Left lung (tissue), 10 donors: ENCODE data around the gene ASXL2. TPM values are rescaled to one million over a fixed set of nuclear protein-coding genes. Genes with fewer than 3 reads are reported as not detected.

Experiments used
- ATAC-seq: fragments of 200-7000 bp; cut with Tn5 transposase; one replicate; pipeline ENCODE4 v1.9.1; 2020; ENCODE audit warnings: moderate library complexity
- DNase-seq, 4 donors: peaks; one replicate each; pipeline ENCODE4 v3.0.0-alpha.2; 2013 to 2020
- H3K27ac ChIP-seq, 2 donors: fragments of 200-600 bp; sonication (generic) in 1 of 2; one replicate each; pipeline versions ENCODE4 v1.5.0 to v1.8.0; 2020 to 2021
- H3K27me3 ChIP-seq, 2 donors: fragments of 200-600 bp; sonication (generic) in 1 of 2; one replicate each; pipeline versions ENCODE4 v1.5.0 to v1.8.0; 2020 to 2021
- H3K36me3 ChIP-seq, 2 donors: fragments of 200-600 bp; sonication (generic) in 1 of 2; one replicate each; pipeline versions ENCODE4 v1.5.0 to v1.8.0; 2020 to 2021
- H3K4me1 ChIP-seq, 2 donors: fragments of 200-600 bp; one replicate each; pipeline ENCODE4 v1.8.0; 2021
- H3K4me3 ChIP-seq, 2 donors: fragments of 200-600 bp; sonication (generic) in 1 of 2; one replicate each; pipeline versions ENCODE4 v1.5.0 to v1.8.0; 2020 to 2021; ENCODE audit warnings: mild to moderate bottlenecking in 1 of 2
- H3K9me3 ChIP-seq, 2 donors: fragments of 200-600 bp; sonication (generic) in 1 of 2; one replicate each; pipeline versions ENCODE4 v1.5.0 to v1.8.0; 2020 to 2021
- intact Hi-C, 2 donors: fragments of 100-400 bp; cut with DNase I; formaldehyde crosslinking; loops; one replicate each; pipeline versions ENCODE4 v1.11.2 to v1.14.2; 2022
- polyA plus RNA-seq, 6 donors: library from polyadenylated mRNA; unstranded; fragments of 120-200 nt; gene quantifications; one replicate each; pipeline ENCODE4 v1.2.1, GENCODE V29; 2013; ENCODE audit not compliant: insufficient read length in 6 of 6
- total RNA-seq, 2 donors: library from RNA; stranded (reverse); fragmentation: NEBNext Ultra II Directional; extraction: Animal tissue kit (Norgen Biotek cat#: 25700); gene quantifications; one replicate each; pipeline ENCODE4 v1.2.1, GENCODE V29; 2021
- TF ChIP-seq, protein P1 (sequence below), 2 donors: fragments of 200-600 bp; sonication (generic) in 1 of 2; IDR thresholded peaks; one replicate each; pipeline versions ENCODE4 v1.5.0 to v1.8.0; 2021; ENCODE audit warnings: antibody characterized with exemption in 2 of 2
- donor health status: DM: no; HTN: yes; CAD: no.
- donor health status: DM: no; HTN: no; CAD: no.

The ASXL2 gene
- total and polyA plus RNA-seq, 8 donors: 17.7 to 33.4 (median 19.4) TPM

DNA sequence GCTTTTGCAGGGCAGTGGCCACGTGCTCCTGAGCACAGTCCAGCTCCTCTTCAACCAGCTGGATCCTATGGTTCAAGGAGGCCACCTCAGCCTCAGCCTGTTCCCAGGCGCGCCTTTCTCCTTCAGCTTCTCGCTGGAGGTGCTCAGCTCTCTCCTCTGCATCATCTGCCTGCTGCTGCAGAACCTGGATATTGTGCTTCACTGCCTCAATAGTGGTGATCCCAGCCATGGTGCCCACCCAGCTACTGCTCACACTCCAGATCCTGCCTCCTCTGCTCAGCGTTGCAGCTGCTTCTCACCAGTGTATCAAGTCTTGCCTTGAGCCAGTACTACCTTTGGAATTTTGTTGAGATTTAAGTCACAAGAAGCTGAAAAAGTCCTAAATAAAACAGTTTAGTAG is 67.9 kb downstream of the ASXL2 start:
- intact Hi-C loops: no loop called here
- no peak for ATAC-seq

DNA sequence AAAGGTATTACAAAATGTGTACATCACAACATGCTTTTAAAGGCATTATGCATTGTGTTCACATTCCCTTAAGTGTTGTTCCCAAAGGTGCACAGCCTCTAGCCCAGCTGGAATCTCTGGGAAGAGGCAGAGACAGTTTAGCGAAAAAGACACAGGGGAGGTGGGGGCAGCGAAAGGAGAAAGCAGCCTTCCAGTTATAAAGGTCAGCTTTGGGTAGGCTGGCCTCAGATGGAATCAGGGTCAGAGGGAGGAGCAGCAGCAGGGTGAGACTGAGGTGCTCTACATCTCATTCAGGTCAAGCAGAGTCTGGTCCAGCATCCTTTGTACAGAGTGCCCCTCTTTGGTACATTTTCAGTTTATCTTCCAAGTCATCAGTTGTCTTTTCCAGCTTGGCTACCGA is 68.6 kb downstream of the ASXL2 start:
- no peak for DNase-seq
- Histone ChIP-seq H3K4me1 (no peaks in the 10 kb centered on the region), H3K4me3 (no peak overlapping the region), H3K9me3 (no peaks in the 10 kb centered on the region), H3K27ac (no peak overlapping the region), H3K36me3 (peaks cover 0 to 30% of the 10 kb centered on the region in 2 donors), H3K27me3 (no peaks in the 10 kb centered on the region)
- intact Hi-C loops: no loop called here
- no peak for ATAC-seq
- TF ChIP-seq, protein P1, sequence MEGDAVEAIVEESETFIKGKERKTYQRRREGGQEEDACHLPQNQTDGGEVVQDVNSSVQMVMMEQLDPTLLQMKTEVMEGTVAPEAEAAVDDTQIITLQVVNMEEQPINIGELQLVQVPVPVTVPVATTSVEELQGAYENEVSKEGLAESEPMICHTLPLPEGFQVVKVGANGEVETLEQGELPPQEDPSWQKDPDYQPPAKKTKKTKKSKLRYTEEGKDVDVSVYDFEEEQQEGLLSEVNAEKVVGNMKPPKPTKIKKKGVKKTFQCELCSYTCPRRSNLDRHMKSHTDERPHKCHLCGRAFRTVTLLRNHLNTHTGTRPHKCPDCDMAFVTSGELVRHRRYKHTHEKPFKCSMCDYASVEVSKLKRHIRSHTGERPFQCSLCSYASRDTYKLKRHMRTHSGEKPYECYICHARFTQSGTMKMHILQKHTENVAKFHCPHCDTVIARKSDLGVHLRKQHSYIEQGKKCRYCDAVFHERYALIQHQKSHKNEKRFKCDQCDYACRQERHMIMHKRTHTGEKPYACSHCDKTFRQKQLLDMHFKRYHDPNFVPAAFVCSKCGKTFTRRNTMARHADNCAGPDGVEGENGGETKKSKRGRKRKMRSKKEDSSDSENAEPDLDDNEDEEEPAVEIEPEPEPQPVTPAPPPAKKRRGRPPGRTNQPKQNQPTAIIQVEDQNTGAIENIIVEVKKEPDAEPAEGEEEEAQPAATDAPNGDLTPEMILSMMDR (IDR thresholded peaks at IDR 0.05): no peak

More for the DNA sequence above, 67.9 kb downstream of the ASXL2 start:
- no peaks in the 10 kb centered on the region for H3K27me3 ChIP-seq
- H3K27ac ChIP-seq: no peak overlapping the region
- peaks cover 0 to 24% of the 10 kb centered on the region in 2 donors for H3K36me3 ChIP-seq
- H3K9me3 ChIP-seq: no peaks in the 10 kb centered on the region
- no peak overlapping the region for H3K4me3 ChIP-seq
- H3K4me1 ChIP-seq: no peaks in the 10 kb centered on the region
- no peak for DNase-seq
- TF ChIP-seq, protein P1 (IDR thresholded peaks at IDR 0.05): no peak

DNA sequence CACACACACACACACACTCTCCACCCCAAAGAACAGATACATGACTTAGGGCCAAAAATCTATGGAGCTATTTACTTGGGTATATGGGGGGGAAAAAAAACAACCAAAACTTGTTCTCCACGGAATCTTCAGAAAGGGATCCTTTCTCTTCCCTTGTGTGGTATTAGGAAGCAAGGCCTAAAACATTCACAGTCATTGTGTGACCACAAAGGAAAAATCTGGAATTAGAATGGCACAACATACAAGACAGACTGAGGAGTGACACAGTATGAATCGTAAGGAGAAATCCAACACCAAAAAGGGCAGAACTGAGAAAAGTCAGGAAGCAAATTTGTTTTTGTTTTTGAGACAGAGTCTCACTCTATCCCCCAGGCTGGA is 70.3 kb downstream of the ASXL2 start:
- no peaks in the 10 kb centered on the region for H3K4me1 ChIP-seq
- TF ChIP-seq, protein P1 (IDR thresholded peaks at IDR 0.05): no peak
- H3K27ac ChIP-seq: no peak overlapping the region
- H3K36me3 ChIP-seq: peaks cover 0 to 47% of the 10 kb centered on the region in 2 donors
- no peaks in the 10 kb centered on the region for H3K27me3 ChIP-seq
- H3K9me3 ChIP-seq: no peaks in the 10 kb centered on the region
- ATAC-seq: no peak
- DNase-seq: no peak
- intact Hi-C loops: no loop called here
- H3K4me3 ChIP-seq: no peak overlapping the region

DNA sequence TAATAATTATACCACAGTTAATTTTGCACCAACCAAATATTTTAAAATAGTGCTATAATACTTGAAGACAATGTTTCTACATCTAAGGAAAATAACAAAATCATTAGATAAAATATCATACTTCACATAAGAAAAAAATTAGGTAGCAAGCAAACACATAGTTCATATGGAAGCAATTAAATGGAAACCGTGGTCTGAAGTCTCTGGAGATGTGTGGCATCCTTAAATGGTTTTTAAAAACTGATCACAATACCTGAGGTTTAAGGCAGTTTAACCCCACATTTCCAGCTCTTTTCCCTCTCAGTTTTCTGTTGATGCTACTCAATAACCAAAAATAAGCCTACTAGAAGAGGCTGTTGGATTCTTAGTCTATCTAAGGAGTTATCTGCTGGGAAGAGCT is 71.3 kb downstream of the ASXL2 start:
- H3K27me3 ChIP-seq: no peaks in the 10 kb centered on the region
- peaks cover 0 to 51% of the 10 kb centered on the region in 2 donors for H3K36me3 ChIP-seq
- DNase-seq (no peak), ATAC-seq (no peak)
- H3K27ac ChIP-seq: no peak overlapping the region
- intact Hi-C loops: no loop called here
- H3K9me3 ChIP-seq: no peaks in the 10 kb centered on the region
- H3K4me3 ChIP-seq: no peak overlapping the region
- TF ChIP-seq, protein P1 (IDR thresholded peaks at IDR 0.05): no peak
- no peaks in the 10 kb centered on the region for H3K4me1 ChIP-seq

DNA sequence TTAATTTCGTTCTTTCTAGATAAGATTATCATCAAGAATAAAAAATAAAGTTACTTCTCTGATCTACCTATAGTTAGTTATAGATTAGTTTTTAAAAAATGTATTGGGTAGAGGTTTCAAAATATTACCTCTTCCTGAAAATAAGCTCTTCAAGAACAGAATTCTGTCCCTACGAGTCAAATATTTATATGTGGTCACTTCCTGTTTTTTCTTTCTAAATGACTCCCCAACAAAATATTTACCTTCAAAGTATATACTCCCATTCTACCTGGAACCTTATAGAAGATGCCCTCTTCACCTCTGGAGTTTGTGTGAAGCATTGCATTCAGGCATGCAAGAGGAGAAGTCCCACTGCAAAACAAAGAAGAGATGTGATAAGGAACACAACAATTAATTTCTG is 72.3 kb downstream of the ASXL2 start:
- TF ChIP-seq, protein P1 (IDR thresholded peaks at IDR 0.05): no peak

More for the DNA sequence above, 72.3 kb downstream of the ASXL2 start:
- ATAC-seq: no peak
- DNase-seq: no peak
- H3K27me3 ChIP-seq: no peaks in the 10 kb centered on the region
- H3K27ac ChIP-seq: no peak overlapping the region
- no peak overlapping the region for H3K4me3 ChIP-seq
- no peaks in the 10 kb centered on the region for H3K4me1 ChIP-seq
- no peaks in the 10 kb centered on the region for H3K9me3 ChIP-seq
- peaks cover 0 to 50% of the 10 kb centered on the region in 2 donors for H3K36me3 ChIP-seq
- intact Hi-C loops: no loop called here
